Middle frontal gyrus (tissue), 1 donor: ENCODE measurements around the gene ATP8A2.
"Not testable (repeated sequence)": the region's sequence is repeated elsewhere in the genome, so short reads cannot be mapped to it uniquely, and the experiment has no call there.

Source experiments
- DNase-seq: peaks from one replicate; pipeline ENCODE4 v3.0.0-alpha.2; 2015; ENCODE audit warnings: low spot score; ENCODE audit errors: extremely low spot score

Gene ATP8A2

DNA sequence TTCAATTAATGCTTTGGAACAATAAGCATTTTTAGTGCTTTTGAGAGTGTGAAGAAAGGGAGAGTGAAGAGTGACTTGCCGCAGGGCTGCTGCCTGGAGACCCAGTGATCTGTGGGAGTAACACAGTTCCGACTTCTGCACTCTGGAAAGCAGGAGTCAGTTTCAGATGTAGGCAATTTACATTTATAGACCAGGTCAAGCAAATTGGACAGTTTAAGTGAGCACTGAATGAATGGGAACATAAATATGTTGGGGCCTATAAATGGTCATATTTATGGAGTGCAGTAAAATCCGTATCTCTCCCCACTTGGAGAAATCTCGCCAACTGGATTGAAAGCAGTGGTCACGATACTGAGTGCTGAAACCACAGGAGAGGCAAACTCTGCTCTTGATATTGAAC lies 689.5 kb downstream of the ATP8A2 start:
- no peak for DNase-seq

DNA sequence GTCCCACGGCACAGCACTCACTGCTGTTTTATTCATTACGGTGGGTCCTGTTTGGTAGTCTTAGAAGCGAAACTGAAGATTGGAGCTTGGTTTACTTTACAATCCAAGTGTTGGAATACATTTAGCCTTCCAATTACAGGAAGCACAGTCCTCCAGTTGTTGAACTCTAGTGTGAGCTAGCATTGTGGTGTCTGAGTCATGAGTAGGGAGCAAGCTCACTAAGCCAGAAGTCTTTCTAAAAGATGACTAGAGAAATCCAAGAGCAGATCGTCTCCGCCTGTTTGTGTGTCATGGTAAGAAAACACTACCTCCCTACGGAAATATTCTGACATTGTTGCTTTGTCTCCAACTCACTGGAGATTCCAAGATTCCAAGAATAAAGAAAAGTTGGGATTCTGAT lies 690.2 kb downstream of the ATP8A2 start:
- no peak for DNase-seq

DNA sequence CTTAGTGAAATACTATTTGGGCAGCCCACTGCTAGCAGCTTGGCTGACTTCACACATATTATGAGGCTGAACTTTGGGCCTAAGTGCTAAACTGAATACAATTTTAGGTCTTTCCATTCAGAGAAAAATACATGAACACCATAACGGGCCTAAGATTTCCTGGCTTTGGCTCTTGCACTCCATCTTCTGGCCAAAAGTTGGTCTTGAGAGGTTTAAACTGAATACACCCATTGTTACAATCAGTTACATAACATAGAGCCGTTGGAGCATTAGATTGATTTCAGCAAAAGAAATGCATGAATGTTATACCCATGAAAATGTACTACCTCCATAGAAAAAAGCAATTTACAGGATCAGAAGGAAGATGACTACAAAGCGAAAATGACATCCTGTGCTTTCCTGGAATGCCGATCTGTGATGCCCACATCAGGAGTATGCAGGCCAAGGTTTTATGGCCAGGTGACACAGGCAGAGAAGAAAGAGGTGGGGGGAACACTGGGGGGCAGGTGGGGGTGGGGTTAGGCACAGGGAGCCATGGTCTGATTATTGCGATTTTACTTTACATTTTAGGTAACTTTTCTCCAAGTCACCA lies 691.2 kb downstream of the ATP8A2 start:
- peak; percentile 77 for DNase-seq

DNA sequence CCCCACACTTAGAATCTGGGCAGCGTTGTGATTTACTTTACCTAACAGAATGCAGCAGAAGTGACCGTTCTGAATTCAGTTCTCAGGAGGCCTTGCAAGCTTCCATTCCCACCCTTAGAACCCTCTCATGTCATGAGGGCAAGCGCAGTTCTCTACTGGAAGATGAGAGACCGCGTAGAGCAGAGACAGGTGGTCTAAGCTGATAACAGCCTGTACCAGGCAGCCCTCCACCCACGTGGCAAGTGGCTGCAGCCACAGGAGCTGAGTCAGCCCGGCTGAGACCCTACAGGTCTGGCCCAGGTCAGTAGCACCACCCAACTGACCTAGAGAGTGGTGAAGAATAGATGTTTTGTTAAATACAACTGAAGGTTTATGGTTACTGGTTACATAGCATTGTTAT lies 694.7 kb downstream of the ATP8A2 start:
- DNase-seq = not testable (repeated sequence)

DNA sequence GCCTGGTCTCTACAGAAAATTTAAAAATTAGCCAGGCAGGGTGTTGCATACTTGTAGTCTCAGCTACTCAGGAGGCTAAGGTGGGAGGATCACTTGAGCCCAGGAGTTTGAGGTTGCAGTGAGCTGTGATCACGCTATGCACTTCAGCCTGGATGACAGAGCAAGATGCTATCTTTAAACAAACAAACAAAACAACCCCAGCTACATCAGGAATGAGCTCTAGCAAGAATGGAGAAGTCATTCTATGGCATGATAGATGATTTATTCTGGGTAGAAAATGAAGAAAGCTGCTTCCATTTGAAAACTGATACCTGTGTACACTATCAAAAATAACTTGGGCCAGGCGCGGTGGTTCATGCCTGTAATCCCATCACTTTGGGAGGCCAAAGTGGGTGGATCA lies 695.8 kb downstream of the ATP8A2 start:
- DNase-seq = no peak

DNA sequence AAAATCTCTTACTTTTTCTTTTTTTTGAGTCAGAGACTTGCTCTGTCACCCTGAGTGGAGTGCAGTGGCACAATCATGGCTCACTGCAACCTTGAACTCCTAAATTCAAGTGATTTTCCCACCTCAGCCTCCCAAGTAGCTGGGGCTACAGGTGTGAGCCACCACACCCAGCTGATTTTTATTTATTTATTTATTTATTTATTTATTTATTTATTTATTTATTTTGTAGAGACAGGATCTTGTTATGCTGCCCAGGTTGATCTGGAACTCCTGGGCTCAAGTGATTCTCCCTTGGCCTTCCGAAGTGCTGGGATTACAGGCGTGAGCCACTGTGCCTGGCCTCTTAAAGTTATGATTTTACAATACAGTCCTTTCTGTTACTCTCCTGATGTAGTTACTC lies 696.6 kb downstream of the ATP8A2 start:
- DNase-seq = not testable (repeated sequence)

DNA sequence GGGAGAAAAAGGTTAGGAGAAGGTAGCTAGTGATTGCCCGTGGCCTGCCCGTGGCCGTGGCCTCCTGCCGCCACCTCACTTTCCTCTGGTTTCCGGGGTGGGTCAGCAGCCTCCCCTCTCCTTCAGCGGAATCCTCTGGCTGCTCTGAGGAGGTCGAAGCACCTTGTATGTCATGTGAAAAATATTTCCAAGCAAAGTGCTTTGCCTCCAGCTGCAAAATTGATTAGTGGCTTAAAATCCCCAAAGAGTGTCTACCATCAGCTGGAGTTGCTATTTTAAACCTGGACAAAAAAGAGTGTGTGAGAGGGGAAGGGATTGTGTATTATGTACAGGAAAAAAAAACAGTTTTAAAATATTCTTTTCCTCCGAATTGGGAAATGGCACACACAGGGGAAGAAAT lies 697.9 kb downstream of the ATP8A2 start:
- DNase-seq = not testable (repeated sequence)

DNA sequence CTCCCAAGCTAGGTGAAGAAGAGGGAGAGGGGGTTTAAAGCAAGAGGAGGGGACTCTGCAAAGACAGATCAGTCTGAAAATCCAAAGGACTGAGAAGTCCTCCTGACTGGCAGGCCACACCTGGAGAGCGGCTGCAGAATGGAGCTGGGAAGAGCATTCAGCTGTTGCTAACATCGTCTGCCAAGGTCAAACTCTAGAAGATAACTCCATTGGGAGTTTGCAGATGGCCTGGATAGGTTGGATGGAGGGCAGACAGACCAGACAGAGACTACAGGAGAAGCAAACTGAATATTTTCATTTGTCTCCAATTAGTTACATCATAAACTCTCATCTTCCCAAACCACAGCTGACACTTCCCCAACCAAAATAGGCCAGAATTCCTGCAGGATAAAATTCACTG lies 699.9 kb downstream of the ATP8A2 start:
- DNase-seq = no peak

DNA sequence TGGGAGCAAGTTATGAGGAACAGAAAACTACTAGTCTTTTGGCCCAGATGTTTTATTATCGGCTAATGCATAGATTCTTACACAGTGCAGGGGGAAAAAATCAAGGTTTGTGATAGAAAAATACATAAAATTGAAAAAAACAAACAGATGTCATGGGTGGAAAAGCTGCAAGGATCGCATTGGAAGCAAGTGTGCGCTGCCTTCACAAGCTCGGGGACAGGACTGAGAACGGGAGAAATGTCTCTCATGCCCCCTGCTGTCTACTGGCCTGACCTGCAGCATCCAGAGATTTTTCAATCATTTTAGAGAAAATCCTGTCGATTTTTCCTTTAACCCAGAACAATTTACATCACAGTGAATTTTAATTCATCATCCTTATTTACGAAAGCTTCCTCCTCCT lies 700.6 kb downstream of the ATP8A2 start:
- DNase-seq = not testable (repeated sequence)

DNA sequence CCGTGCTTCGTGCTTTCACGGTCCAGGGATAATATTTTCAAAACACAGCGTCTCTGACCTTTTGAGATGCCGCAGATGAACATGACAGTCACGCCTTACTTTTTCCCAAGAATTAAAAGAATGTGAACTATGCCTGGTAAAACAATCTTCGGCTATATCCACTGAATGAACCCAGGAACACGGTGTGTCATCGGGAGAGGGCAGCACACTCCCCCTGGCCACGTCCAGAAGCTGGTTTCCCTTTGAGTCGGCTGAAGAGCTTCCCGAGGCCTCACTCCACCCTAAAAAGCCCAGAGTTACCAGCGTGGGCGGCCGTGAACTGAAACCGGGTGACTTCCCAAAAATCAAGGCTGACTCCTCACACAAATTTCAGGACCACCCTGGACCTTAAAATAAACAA lies 702.9 kb downstream of the ATP8A2 start:
- no peak for DNase-seq
